Left ventricle myocardium inferior (tissue), 1 donor: ENCODE measurements around the gene COL24A1. TPM values are rescaled to one million over a fixed set of nuclear protein-coding genes. Genes with fewer than 3 reads are reported as not detected.

Source experiments
- DNase-seq: peaks from one replicate; pipeline ENCODE4 v3.0.0-alpha.2; 2020
- H3K27ac ChIP-seq: fragments of 200-600 bp; replicated peaks from 2 replicates; pipeline ENCODE4 v1.8.0; 2021
- H3K27me3 ChIP-seq: fragments of 200-600 bp; 2 replicates; pipeline ENCODE4 v1.8.0; 2021; ENCODE audit warnings: low read depth
- H3K36me3 ChIP-seq: fragments of 200-600 bp; 2 replicates; pipeline ENCODE4 v1.8.0; 2021
- H3K4me1 ChIP-seq: fragments of 200-600 bp; 2 replicates; pipeline ENCODE4 v1.8.0; 2021
- H3K4me3 ChIP-seq: fragments of 200-600 bp; 2 replicates; pipeline ENCODE4 v1.8.0; 2021; ENCODE audit warnings: mild to moderate bottlenecking, moderate library complexity
- H3K9me3 ChIP-seq: fragments of 200-600 bp; replicated peaks from 2 replicates; pipeline ENCODE4 v1.8.0; 2021
- CTCF ChIP-seq: fragments of 200-600 bp; IDR thresholded peaks from 2 replicates; pipeline ENCODE4 v1.8.0; 2021; ENCODE audit warnings: antibody characterized with exemption, mild to moderate bottlenecking, borderline replicate concordance
- intact Hi-C: fragments of 100-400 bp; cut with micrococcal nuclease; formaldehyde crosslinking; loops from one replicate; pipeline ENCODE4 v1.11.0; 2022
- total RNA-seq: library from RNA; stranded (reverse); fragmentation: NEBNext Ultra II Directional; extraction: Animal tissue kit (Norgen Biotek cat#: 25700); gene quantifications from one replicate; pipeline ENCODE4 v1.2.1, GENCODE V29; 2021
- donor health status: DM: no; HTN: yes; CAD: no; lungs with severe emphysema.

COL24A1 gene
- total RNA-seq, 1 donor from 2014 or later: 0.74 TPM

- no peak overlapping the region for H3K27ac ChIP-seq
- intact Hi-C loops: no loop called here
- TF ChIP-seq CTCF: no peak
Observed at GRCh38 chr1:86159800-86160199, 3.2 kb upstream of the COL24A1 start.

GRCh38 chr1:86155807-86156565, 586 bp downstream of the COL24A1 start:
- no peaks in the 10 kb centered on the region for H3K9me3 ChIP-seq
- intact Hi-C loops: no loop called here
- H3K27me3 ChIP-seq: peaks cover 55% of the 10 kb centered on the region
- peak; percentile 32 for DNase-seq
- H3K27ac ChIP-seq: peak overlapping the region; percentile 60
- H3K4me1 ChIP-seq: peaks cover 25% of the 10 kb centered on the region
- no peaks in the 10 kb centered on the region for H3K36me3 ChIP-seq
- no peak for TF ChIP-seq CTCF
- peak overlapping the region; percentile 61 for H3K4me3 ChIP-seq

More at GRCh38 chr1:86159800-86160199, 3.2 kb upstream of the COL24A1 start:
- no peak for DNase-seq
- H3K4me1 ChIP-seq: peaks cover 22% of the 10 kb centered on the region
- peaks cover 31% of the 10 kb centered on the region for H3K27me3 ChIP-seq
- H3K9me3 ChIP-seq: peaks cover 11% of the 10 kb centered on the region
- H3K36me3 ChIP-seq: no peaks in the 10 kb centered on the region
- H3K4me3 ChIP-seq: no peak overlapping the region

GRCh38 chr1:86155051-86155806, 1.3 kb downstream of the COL24A1 start:
- H3K36me3 ChIP-seq: no peaks in the 10 kb centered on the region
- peaks cover 25% of the 10 kb centered on the region for H3K4me1 ChIP-seq
- peak overlapping the region; percentile 61 for H3K4me3 ChIP-seq
- intact Hi-C loops: no loop called here
- TF ChIP-seq CTCF: no peak
- peak overlapping the region; percentile 60 for H3K27ac ChIP-seq
- no peaks in the 10 kb centered on the region for H3K9me3 ChIP-seq
- peaks cover 55% of the 10 kb centered on the region for H3K27me3 ChIP-seq
- peak; percentile 22 for DNase-seq

- Histone ChIP-seq H3K36me3 (no peaks in the 10 kb centered on the region), H3K27ac (peak overlapping the region; percentile 60), H3K4me3 (peak overlapping the region; percentile 61), H3K9me3 (no peaks in the 10 kb centered on the region), H3K4me1 (peaks cover 25% of the 10 kb centered on the region), H3K27me3 (peaks cover 55% of the 10 kb centered on the region)
- no peak for DNase-seq
- no peak for TF ChIP-seq CTCF
- intact Hi-C loops: no loop called here
Observed at GRCh38 chr1:86154571-86155050, 2.0 kb downstream of the COL24A1 start.

- DNase-seq: no peak
- intact Hi-C loops: no loop called here
- Histone ChIP-seq H3K4me3 (no peak overlapping the region), H3K9me3 (no peaks in the 10 kb centered on the region), H3K27me3 (peaks cover 55% of the 10 kb centered on the region), H3K4me1 (peaks cover 25% of the 10 kb centered on the region), H3K36me3 (no peaks in the 10 kb centered on the region), H3K27ac (no peak overlapping the region)
- TF ChIP-seq CTCF: no peak
Observed at GRCh38 chr1:86153836-86154235, 2.7 kb downstream of the COL24A1 start.
